GM12865 (cell line): ENCODE data around the gene DYSF.

Experiments
- DNase-seq: peaks from one replicate; pipeline ENCODE4 v3.0.0; 2010; ENCODE audit warnings: low read depth
- H3K4me3 ChIP-seq: 2 replicates; pipeline ENCODE4 v1.5.1; 2011; ENCODE audit warnings: mild to moderate bottlenecking, low read depth, low read length, control low read depth
- TF ChIP-seq, protein P1 (sequence below): IDR thresholded peaks from 2 replicates; pipeline ENCODE4 v1.5.1; 2011; ENCODE audit warnings: low read length, control low read depth, low read depth, inconsistent platforms; ENCODE audit not compliant: insufficient read depth; ENCODE audit errors: missing control alignments

Gene DYSF

DNA sequence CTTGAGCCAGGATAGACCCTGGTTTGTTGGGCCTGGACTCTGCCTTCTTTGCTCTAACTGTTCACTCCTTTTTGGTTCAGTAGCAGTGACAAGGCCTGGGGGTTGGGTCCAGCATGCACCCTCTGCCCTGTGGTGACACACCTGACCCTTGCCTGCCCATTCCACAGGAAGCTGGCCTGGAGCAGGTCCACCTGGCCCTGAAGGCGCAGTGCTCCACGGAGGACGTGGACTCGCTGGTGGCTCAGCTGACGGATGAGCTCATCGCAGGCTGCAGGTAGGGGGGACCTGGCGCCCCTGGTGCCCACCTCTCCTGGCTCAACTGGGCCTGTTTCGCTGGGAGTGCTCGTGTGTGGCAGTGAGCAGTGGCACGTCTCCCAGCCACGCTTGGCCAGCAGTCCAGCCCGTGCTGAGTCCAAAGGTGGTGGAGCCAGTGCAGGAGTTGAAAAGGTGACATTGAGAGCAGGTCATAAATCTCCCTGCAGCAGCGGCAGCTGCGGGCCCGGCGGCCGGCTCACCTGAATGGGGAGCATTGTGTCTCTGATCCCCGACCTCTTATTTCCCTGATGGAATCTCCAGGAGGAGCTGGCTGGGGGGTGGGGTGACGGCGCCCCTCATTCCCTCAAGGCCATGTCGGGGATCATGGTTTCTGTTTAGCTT lies 102.6 kb downstream of the DYSF start:
- DNase-seq = no peak
- TF ChIP-seq, protein P1, sequence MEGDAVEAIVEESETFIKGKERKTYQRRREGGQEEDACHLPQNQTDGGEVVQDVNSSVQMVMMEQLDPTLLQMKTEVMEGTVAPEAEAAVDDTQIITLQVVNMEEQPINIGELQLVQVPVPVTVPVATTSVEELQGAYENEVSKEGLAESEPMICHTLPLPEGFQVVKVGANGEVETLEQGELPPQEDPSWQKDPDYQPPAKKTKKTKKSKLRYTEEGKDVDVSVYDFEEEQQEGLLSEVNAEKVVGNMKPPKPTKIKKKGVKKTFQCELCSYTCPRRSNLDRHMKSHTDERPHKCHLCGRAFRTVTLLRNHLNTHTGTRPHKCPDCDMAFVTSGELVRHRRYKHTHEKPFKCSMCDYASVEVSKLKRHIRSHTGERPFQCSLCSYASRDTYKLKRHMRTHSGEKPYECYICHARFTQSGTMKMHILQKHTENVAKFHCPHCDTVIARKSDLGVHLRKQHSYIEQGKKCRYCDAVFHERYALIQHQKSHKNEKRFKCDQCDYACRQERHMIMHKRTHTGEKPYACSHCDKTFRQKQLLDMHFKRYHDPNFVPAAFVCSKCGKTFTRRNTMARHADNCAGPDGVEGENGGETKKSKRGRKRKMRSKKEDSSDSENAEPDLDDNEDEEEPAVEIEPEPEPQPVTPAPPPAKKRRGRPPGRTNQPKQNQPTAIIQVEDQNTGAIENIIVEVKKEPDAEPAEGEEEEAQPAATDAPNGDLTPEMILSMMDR = no peak
- no peak overlapping the region for H3K4me3 ChIP-seq

DNA sequence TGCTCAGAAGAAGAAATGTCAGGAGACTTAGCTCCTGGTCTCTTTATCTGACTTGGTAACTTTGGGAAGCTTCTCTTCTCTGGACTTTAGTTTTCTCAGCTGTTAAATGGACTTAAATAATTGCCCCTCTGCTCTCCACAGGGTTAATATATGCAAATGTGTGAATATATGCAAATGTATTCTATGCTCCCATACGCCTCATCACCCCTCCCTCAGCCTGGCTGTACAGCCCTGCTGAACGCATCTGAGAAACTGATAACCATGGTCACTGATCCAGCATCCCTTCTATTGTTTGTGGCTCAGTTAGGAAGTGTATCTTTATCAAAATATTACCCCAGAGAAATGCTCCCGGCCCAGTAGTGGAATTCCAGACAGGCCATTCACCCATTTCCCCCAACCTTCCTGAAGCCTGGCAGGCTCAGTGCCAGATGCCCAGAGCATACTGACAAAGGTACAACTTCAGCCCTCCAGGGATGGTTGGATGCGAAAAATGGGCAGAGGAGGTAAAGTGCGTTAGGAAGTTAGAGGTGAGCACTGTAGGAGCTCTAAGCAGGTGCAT lies 103.4 kb downstream of the DYSF start:
- no peak for DNase-seq
- TF ChIP-seq, protein P1 = no peak
- H3K4me3 ChIP-seq = no peak overlapping the region

DNA sequence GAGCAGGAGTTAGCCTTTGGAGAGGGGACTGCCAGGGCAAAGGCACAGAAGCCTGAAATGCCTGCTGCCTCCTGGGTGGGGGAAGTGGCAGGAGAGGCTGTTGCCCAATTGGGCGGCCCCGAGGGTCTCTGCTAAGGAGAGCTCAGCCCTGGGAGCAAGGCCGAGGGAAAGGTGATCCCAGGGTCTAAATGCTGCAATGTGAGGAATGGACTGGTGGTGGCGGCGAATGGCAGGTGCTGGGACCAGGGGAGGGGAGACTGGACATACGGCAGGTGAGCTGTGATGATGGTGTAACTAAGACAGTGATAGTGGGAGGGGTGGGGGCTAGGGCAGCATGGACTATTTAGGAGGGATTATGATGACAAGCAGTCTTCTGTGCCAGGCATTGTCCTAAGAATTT lies 104.0 kb downstream of the DYSF start:
- TF ChIP-seq, protein P1 = no peak
- no peak for DNase-seq
- H3K4me3 ChIP-seq = no peak overlapping the region

DNA sequence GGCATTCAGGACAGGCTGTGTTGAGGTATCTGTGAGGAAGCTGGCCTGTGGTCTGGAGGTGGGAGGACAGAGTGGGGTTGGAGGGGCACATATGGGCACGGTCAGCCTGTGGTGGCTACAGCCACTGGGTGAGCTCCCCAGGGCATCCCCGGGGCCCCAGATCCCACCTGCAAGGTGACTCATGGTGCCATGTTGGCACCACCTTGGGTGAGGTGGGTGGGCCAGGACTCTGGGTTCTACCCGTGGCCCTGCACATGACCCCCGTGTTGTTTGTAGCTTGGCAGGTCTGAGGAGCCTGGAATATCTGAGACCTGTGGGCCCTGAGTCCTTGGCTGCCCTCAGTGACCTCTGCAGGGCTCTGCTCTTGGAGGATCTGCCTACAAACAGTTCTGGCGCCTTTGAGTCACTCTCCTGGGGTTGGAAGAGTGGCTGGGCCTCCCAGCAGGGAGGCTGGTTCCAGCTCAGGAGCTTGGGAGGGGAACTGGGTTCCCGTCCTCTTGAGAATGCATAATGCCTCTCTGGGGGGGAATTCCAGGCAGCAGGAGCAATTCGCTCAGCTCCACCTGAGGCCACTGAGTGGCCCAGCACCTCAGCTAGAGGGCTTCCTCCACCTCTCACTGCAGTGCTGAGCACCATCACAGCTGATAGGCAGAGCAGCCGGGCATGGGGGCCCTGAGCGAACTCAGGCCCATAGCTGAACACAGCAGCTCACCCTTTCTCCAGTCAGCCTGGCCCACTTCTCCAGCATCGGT lies 105.1 kb downstream of the DYSF start:
- H3K4me3 ChIP-seq = no peak overlapping the region
- DNase-seq = no peak
- TF ChIP-seq, protein P1 = no peak

DNA sequence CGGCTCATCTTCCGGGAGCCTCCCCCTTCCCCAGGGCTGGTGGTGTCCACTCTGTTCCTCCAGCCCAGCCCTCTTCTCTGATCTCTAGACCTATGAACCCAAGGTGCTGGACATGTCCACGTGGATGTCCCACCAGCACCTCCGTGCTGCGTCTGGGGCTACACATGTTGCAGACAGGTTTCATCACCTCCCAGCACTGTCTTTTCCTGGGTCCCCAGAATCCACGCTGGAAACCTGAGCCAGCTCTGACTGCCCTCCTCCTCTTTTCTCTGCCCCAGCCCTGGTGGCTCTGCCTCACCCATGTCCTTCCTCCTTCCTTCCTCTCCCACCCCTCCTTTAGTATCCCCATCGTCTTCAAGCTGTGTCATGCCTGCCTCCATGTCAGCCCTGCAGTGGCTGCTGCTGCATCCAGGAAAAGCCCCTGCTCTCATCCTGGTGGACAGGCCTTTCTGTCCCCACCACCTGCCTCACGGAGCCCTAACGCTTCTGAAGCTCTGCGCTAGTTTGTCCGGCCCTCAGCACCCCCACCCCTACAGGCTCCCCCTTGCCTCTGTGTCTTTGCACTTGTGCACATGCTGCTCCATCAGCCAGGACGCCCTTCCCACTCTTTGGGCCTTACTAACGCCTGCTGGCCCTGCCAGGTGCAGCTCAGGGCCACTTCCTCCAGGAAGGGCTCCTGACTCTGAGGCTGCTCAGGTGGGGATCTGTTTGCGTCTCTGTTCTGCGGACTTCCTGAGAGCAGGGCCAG lies 105.9 kb downstream of the DYSF start:
- no peak overlapping the region for H3K4me3 ChIP-seq
- TF ChIP-seq, protein P1 = no peak

DNA sequence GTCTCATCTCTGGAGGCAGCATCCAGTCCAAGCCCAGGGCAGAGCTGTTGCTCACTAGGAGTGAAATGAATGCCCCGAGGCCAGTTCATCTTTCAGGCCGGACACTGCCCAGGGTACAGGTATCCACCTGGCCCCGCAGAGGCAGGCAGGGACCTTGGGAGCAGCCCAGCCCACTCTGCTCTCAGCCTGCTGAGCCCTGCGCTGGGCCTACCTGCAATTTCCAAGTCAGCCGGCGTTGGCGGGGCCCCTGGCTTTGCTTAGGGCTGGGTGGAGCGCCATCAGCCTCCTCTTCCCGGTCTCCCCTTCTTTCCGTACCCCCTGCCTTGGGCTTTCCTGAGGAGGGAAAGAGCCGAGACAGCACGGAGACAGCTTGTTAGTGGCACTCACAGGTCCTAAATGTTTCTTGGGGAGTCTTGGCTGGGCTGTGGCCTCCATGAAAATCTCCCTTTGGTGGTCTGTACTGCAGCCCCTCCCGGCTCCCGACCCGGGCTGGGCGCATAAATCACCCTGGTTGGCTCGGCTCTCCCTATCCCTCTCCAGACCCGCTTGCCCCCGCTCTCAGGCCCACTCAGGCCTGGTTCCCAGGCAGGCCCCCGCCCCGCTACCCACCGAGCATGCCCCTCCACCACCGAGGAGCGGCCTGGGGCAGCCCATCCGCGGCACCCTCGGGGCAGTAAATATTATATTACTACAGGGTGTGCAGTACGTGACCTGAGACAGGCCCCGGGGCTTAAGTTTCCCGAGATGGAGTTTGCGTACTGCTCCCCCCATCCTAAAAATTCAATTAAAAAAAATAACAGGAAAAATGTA lies 106.7 kb downstream of the DYSF start:
- no peak for DNase-seq
- TF ChIP-seq, protein P1 = no peak
- H3K4me3 ChIP-seq = no peak overlapping the region

More for the DNA sequence above, 105.9 kb downstream of the DYSF start:
- no peak for DNase-seq
